RKO (cell line): ENCODE results near the gene RNF207.

Source experiments
- DNase-seq: peaks from one replicate; pipeline ENCODE4 v3.0.0-alpha.2; 2016; ENCODE audit warnings: low spot score

The RNF207 gene

GRCh38 chr1:6205849-6206519 is at the start of gene RNF207:
Gene RNF207 (plus strand): TSS chr1:6206119. CDS start chr1:6206536, 417 bp downstream.
- DNase-seq, result peak; percentile 75

- DNase-seq, result no peak
Measured at GRCh38 chr1:6157132-6157527, 48.8 kb upstream of the RNF207 start.

GRCh38 chr1:6157528-6158174 is 48.3 kb upstream of the RNF207 start:
- DNase-seq, result peak; percentile 70

GRCh38 chr1:6158181-6158580 is 47.7 kb upstream of the RNF207 start:
- DNase-seq, result no peak

- no peak for DNase-seq
Measured at GRCh38 chr1:6162341-6162740, 43.6 kb upstream of the RNF207 start.

GRCh38 chr1:6162773-6163172 is 43.1 kb upstream of the RNF207 start:
- no peak for DNase-seq

- no peak for DNase-seq
Measured at GRCh38 chr1:6163191-6163972, 42.5 kb upstream of the RNF207 start.

GRCh38 chr1:6163973-6164617 is 41.8 kb upstream of the RNF207 start:
- DNase-seq, result no peak

- DNase-seq, result no peak
Measured at GRCh38 chr1:6165027-6165426, 40.9 kb upstream of the RNF207 start.

- no peak for DNase-seq
Measured at GRCh38 chr1:6165441-6165985, 40.4 kb upstream of the RNF207 start.

- DNase-seq, result no peak
Measured at GRCh38 chr1:6166221-6166620, 39.7 kb upstream of the RNF207 start.

- DNase-seq, result no peak
Measured at GRCh38 chr1:6166655-6167390, 39.1 kb upstream of the RNF207 start.

GRCh38 chr1:6167391-6168303 is 38.3 kb upstream of the RNF207 start:
- DNase-seq, result no peak

- no peak for DNase-seq
Measured at GRCh38 chr1:6168947-6169586, 36.9 kb upstream of the RNF207 start.

- no peak for DNase-seq
Measured at GRCh38 chr1:6170116-6170741, 35.7 kb upstream of the RNF207 start.

GRCh38 chr1:6170742-6171201 is 35.1 kb upstream of the RNF207 start:
- no peak for DNase-seq

- peak; percentile 18 for DNase-seq
Measured at GRCh38 chr1:6171548-6172124, 34.3 kb upstream of the RNF207 start.

- DNase-seq, result no peak
Measured at GRCh38 chr1:6172549-6172948, 33.4 kb upstream of the RNF207 start.
